Tibial artery (tissue), 4 donors: Measurements from ENCODE around the gene MAP3K3.

Experiments
- DNase-seq, 2 donors: peaks; one replicate each; pipeline ENCODE4 v3.0.0-alpha.2; 2019
- H3K27ac ChIP-seq, 2 donors: fragments of 200-600 bp; sonication (generic) in 1 of 2; 1 replicate in 1 of 2; 2 replicates in 1 of 2; pipeline ENCODE4 v1.5.1; 2018 to 2019; ENCODE audit warnings: mild to moderate bottlenecking in 1 of 2
- H3K27me3 ChIP-seq, 2 donors: fragments of 200-600 bp; sonication (generic) in 1 of 2; one replicate each; pipeline versions ENCODE4 v1.5.1 to v1.6.0; 2016 to 2019
- H3K36me3 ChIP-seq, 3 donors: fragments of 200-600 bp; sonication (generic) in 2 of 3; one replicate each; pipeline ENCODE4 v1.5.1; 2016 to 2019; ENCODE audit warnings: mild to moderate bottlenecking in 2 of 3
- H3K4me1 ChIP-seq, 4 donors: fragments of 200-600 bp; sonication (generic) in 2 of 4; 1 replicate in 3 of 4; 2 replicates in 1 of 4; pipeline ENCODE4 v1.5.1; 2016 to 2019
- H3K4me3 ChIP-seq, 2 donors: fragments of 200-600 bp; sonication (generic) in 1 of 2; 1 replicate in 1 of 2; 2 replicates in 1 of 2; pipeline ENCODE4 v1.5.1; 2018 to 2019; ENCODE audit warnings: mild to moderate bottlenecking in 2 of 2
- H3K9me3 ChIP-seq, 3 donors: fragments of 200-600 bp; sonication (generic) in 1 of 3; one replicate each; pipeline ENCODE4 v1.5.1; 2016 to 2019
- CTCF ChIP-seq, 2 experiments: fragments of 200-600 bp in 1 of 2; fragments of 450-650 bp in 1 of 2; IDR thresholded peaks; one replicate each; pipeline ENCODE4 v1.5.1; 2017 to 2019; ENCODE audit warnings: antibody characterized with exemption in 2 of 2, mild to moderate bottlenecking in 1 of 2, moderate library complexity in 1 of 2
- intact Hi-C: fragments of 100-400 bp; cut with DNase I; formaldehyde crosslinking; loops from one replicate; pipeline ENCODE4 v1.15.0; 2023; ENCODE audit warnings: low total_unique reads

The MAP3K3 gene

GRCh38 chr17:63596856-63597586 lies 25.2 kb upstream of the MAP3K3 start:
- intact Hi-C loops: no loop called here
- Histone ChIP-seq H3K9me3 (no peaks in the 10 kb centered on the region), H3K27me3 (no peaks in the 10 kb centered on the region), H3K36me3 (peaks cover 0 to 18% (median 16%) of the 10 kb centered on the region in 3 donors), H3K4me1 (peaks cover 0 to 16% (median 7%) of the 10 kb centered on the region in 4 donors), H3K27ac (no peak overlapping the region), H3K4me3 (no peak overlapping the region)
- no peak for DNase-seq
- TF ChIP-seq CTCF (IDR thresholded peaks at IDR 0.05): no peak

- no peaks in the 10 kb centered on the region for H3K9me3 ChIP-seq
- H3K36me3 ChIP-seq: peaks cover 0 to 12% (median 9%) of the 10 kb centered on the region in 3 donors
- no peaks in the 10 kb centered on the region for H3K27me3 ChIP-seq
- H3K4me1 ChIP-seq: peaks cover 0 to 17% (median 7%) of the 10 kb centered on the region in 4 donors
- no peak for TF ChIP-seq CTCF (IDR thresholded peaks at IDR 0.05)
- intact Hi-C loops: no loop called here
- no peak for DNase-seq
- H3K27ac ChIP-seq: no peak overlapping the region
- no peak overlapping the region for H3K4me3 ChIP-seq
Measured at GRCh38 chr17:63598281-63598680, 23.9 kb upstream of the MAP3K3 start.

DNA sequence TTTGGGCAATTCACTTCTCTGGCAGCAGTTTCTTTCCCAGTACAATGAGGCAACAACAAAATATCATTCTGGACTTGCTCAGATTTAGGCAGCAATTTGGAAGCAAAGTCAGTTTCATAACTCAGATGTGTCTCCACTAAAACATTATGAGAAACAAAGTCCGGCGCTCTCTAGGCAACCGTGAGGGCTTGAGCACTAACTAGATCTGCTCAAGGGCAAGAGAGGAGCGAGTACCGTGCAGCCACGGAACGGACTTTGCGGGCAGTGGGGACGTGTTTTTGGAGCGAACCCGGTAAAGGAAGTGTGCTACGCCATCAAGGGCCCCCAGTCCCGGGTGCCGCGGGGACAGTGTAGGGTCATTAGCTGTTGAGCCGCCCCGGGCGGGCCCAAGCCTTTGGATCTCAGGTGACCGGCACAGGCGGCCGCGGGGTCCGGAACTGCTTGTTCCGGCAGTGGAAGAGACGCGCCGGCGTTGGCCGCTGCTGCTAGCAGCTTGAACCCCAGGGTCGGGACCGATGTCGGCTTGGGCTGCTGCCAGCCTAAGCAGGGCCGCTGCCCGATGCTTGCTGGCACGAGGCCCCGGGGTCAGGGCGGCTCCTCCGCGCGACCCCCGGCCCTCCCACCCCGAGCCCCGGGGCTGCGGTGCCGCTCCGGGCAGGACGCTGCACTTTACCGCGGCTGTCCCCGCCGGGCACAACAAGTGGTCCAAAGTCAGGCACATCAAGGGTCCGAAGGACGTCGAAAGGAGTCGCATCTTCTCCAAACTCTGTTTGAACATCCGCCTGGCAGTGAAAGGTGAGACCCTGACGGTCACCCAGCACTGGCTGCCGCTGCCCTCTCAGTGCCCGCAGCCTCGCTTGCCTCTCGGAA lies 21.4 kb upstream of the MAP3K3 start, which contains the start of gene TACO1:
TACO1 (plus strand) TSS at position 327 of the 870 bp plus-strand sequence; CDS start at position 516, 189 bp downstream.
- no peaks in the 10 kb centered on the region for H3K9me3 ChIP-seq
- intact Hi-C loops: no loop called here
- H3K27me3 ChIP-seq: no peaks in the 10 kb centered on the region
- peak within 1 kb of the TSS; percentile 78 to 88 for H3K4me3 ChIP-seq
- peak; percentile 72 to 86 for DNase-seq
- peaks cover 13 to 28% (median 22%) of the 10 kb centered on the region in 3 donors for H3K36me3 ChIP-seq
- H3K4me1 ChIP-seq: peaks cover 0 to 17% (median 7%) of the 10 kb centered on the region in 4 donors
- no peak for TF ChIP-seq CTCF (IDR thresholded peaks at IDR 0.05)
- peak within 1 kb of the TSS; percentile 89 to 91 for H3K27ac ChIP-seq

DNA sequence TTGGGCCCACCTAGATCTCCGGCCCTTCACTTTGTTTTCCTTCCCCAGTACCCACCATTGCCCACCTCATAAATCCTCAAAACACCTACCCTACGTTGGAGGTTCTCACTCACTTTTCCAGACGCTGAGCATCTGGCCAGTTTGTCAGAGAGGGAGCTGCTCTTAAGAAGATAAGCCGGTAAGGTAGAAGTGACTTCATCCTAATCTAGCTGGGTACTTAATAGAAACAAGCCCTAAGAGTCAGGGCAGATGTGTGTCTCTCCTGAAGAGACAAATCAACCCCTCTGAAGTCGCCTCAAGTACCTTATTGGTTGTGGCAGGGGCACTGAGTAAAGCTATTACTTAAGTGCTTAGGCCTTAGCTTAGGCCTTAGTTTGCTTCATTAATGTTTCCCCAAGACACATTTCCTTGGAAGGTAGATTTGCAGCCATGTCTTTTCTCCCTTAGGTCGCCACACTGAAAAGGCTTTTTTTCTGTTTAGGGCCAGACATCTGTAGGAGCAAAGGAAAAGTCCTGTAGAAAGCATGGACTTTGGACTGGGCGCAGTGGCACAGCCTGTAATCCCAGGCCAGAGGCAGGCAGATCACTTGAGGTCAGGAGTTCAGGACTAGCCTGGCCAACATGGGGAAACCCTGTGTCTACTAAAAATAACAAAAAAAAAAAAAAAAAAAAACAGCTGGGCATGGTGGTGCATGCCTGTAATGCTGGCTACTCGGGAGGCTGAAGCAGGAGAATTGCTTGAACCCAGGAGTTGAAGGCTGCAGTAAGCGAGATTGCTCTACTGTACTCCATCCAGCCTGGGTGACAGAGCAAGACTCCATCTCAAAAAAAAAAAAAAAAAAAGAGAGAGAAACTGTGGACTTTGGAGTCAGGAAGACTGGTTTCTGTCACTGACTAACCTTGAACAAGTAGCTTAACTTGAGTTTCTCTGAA lies 20.5 kb upstream of the MAP3K3 start:
- DNase-seq: no peak
- intact Hi-C loops: no loop called here
- Histone ChIP-seq H3K27ac (peak overlapping the region; percentile 89 to 91), H3K4me1 (peaks cover 0 to 17% (median 7%) of the 10 kb centered on the region in 4 donors), H3K27me3 (no peaks in the 10 kb centered on the region), H3K4me3 (peak overlapping the region; percentile 78 to 88), H3K36me3 (peaks cover 21 to 37% (median 27%) of the 10 kb centered on the region in 3 donors), H3K9me3 (no peaks in the 10 kb centered on the region)
- no peak for TF ChIP-seq CTCF (IDR thresholded peaks at IDR 0.05)
